CD4-positive, alpha-beta T cell treated with Interleukin-6 for 4 hours (primary cell): Measurements from ENCODE around the gene MMD.
"Not testable (repeated sequence)": the region's sequence is repeated elsewhere in the genome, so short reads cannot be mapped to it uniquely, and the experiment has no call there.

ENCODE experiments used
- DNase-seq: peaks from one replicate; pipeline ENCODE4 v3.0.0-alpha.2; 2020; ENCODE audit warnings: mixed read lengths

The MMD gene

GRCh38 chr17:55390364-55390977 lies 31.2 kb downstream of the MMD start:
- DNase-seq: no peak

- not testable (repeated sequence) for DNase-seq
These were observed 31.9 kb downstream of the MMD start for GRCh38 chr17:55389715-55390114.

- DNase-seq: no peak
These were observed 32.8 kb downstream of the MMD start for GRCh38 chr17:55388842-55389241.

GRCh38 chr17:55386796-55387332 lies 34.8 kb downstream of the MMD start:
- no peak for DNase-seq

- DNase-seq: no peak
These were observed 36.9 kb downstream of the MMD start for GRCh38 chr17:55384643-55385232.

- DNase-seq: no peak
These were observed 37.6 kb downstream of the MMD start for GRCh38 chr17:55383771-55384642.

- DNase-seq: no peak
These were observed 40.4 kb downstream of the MMD start for GRCh38 chr17:55381017-55381770.

GRCh38 chr17:55377671-55378275 lies 43.9 kb downstream of the MMD start:
- DNase-seq: no peak

- DNase-seq: no peak
These were observed 52.9 kb downstream of the MMD start for GRCh38 chr17:55368706-55369105.

GRCh38 chr17:55366020-55366481 lies 55.6 kb downstream of the MMD start:
- no peak for DNase-seq

GRCh38 chr17:55363033-55363432 lies 58.6 kb downstream of the MMD start:
- no peak for DNase-seq

GRCh38 chr17:55360971-55361370 lies 60.7 kb downstream of the MMD start:
- DNase-seq: no peak

- DNase-seq: peak; percentile 69
These were observed 65.0 kb downstream of the MMD start for GRCh38 chr17:55356434-55357328.

GRCh38 chr17:55354941-55355340 lies 66.7 kb downstream of the MMD start:
- DNase-seq: no peak

GRCh38 chr17:55354010-55354409 lies 67.6 kb downstream of the MMD start:
- no peak for DNase-seq

GRCh38 chr17:55351226-55351625 lies 70.4 kb downstream of the MMD start:
- no peak for DNase-seq

GRCh38 chr17:55350825-55351205 lies 70.8 kb downstream of the MMD start:
- DNase-seq: no peak

GRCh38 chr17:55348749-55349354 lies 72.8 kb downstream of the MMD start:
- DNase-seq: peak; percentile 46

- no peak for DNase-seq
These were observed 74.3 kb downstream of the MMD start for GRCh38 chr17:55347341-55347740.

GRCh38 chr17:55346658-55347057 lies 75.0 kb downstream of the MMD start:
- no peak for DNase-seq

- no peak for DNase-seq
These were observed 76.5 kb downstream of the MMD start for GRCh38 chr17:55345132-55345531.
